WI38 (cell line): ENCODE data around the gene SCN7A.

Experiments
- H3K4me3 ChIP-seq: 2 replicates; pipeline ENCODE4 v1.5.1; 2011; ENCODE audit warnings: low read depth, mild to moderate bottlenecking, control low read depth, low read length
- TF ChIP-seq, protein P1 (sequence below): IDR thresholded peaks from 2 replicates; pipeline ENCODE4 v1.5.1; 2012; ENCODE audit warnings: low read depth, mild to moderate bottlenecking, control low read depth, low read length

Gene SCN7A

DNA sequence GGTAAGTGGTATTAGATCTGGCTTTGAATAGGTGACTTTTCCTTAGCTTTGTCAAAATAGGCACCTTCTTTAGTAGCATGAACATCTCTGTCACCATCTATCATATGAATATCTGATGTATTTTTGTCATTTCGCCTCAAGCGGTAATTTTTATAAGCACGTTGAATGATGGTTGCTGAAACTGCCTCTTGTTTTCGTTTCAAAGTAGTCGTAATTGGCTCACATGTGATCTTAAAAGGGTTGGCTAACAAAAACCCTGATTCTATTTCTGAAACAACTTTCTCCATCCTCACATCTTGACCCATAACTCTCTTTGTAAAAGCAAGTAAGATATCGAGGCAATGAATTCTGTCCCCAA is 88.5 kb downstream of the SCN7A start:
- TF ChIP-seq, protein P1, sequence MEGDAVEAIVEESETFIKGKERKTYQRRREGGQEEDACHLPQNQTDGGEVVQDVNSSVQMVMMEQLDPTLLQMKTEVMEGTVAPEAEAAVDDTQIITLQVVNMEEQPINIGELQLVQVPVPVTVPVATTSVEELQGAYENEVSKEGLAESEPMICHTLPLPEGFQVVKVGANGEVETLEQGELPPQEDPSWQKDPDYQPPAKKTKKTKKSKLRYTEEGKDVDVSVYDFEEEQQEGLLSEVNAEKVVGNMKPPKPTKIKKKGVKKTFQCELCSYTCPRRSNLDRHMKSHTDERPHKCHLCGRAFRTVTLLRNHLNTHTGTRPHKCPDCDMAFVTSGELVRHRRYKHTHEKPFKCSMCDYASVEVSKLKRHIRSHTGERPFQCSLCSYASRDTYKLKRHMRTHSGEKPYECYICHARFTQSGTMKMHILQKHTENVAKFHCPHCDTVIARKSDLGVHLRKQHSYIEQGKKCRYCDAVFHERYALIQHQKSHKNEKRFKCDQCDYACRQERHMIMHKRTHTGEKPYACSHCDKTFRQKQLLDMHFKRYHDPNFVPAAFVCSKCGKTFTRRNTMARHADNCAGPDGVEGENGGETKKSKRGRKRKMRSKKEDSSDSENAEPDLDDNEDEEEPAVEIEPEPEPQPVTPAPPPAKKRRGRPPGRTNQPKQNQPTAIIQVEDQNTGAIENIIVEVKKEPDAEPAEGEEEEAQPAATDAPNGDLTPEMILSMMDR = no peak
- H3K4me3 ChIP-seq = no peak overlapping the region

DNA sequence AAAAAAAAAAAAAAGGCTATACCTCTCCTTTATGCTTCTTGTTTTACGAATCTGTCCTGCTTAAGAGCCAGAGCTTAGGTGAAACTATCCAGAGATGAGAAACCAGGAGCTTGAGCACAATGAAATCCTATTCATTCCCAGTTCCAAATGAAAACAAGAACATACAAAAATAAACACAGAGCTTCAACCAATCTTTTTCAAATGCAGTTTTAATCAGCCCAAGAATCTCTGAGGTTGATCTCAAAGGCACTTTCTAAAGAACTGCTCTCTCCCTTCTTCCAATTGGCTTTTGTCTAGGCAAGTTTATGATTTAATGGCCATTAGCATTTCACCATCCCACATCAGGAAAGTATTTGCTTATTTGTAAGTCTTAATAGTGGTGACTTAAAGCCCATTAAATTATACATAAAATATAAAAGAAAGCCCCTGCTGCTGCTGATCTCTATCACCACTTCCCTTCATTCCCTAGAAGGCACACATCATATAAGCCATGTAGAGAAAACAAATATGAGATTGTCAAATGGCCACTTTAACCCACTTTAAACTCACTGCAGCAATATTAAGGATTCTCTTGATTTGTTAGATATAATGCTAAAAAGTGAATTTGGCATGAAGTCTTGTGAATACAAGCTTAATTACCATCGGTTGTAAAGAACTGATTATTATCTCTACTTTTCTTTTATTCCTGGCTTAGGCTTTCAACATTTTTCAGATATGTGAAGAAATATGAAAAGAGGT is 89.0 kb downstream of the SCN7A start:
- TF ChIP-seq, protein P1 = no peak
- H3K4me3 ChIP-seq = no peak overlapping the region

DNA sequence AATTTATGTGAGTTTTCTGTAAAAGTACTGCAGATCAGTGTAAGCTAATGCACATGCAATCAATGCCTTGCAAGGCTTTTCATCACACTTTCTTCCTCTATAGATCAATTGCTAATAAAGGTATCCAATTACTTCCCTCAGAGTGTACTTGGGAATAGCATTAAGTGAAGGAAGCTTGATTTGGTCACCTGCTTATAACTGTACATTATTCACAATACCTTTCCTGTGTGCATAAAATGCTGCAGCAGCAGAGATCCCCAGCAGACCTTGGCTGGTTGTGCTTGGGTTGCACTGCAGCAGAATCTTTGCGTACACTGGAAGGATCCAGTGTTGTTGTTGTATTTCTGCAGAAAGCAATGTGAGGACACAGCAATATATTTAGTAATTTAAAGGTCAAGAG is 99.8 kb downstream of the SCN7A start:
- TF ChIP-seq, protein P1 = no peak

DNA sequence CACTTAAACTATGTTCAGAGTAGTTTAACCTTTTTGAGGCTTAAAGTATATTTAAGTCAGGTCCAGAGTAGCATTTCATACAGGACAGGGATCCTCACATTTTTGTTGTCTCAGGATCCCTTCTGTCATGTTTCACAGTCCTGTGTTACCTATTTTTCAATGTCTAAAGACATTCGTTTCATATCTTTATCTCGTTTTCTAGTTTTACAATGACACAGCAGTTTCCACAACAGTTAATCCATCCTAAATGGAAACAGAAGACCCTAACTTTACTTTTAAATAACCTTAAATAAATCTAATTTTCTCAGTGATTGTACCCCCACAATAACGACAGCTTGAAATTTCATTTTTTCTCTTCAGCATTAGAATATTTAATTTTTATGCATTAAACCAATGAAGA is 101.0 kb downstream of the SCN7A start:
- TF ChIP-seq, protein P1 = no peak
- H3K4me3 ChIP-seq = no peak overlapping the region

More for the DNA sequence above, 99.8 kb downstream of the SCN7A start:
- no peak overlapping the region for H3K4me3 ChIP-seq

DNA sequence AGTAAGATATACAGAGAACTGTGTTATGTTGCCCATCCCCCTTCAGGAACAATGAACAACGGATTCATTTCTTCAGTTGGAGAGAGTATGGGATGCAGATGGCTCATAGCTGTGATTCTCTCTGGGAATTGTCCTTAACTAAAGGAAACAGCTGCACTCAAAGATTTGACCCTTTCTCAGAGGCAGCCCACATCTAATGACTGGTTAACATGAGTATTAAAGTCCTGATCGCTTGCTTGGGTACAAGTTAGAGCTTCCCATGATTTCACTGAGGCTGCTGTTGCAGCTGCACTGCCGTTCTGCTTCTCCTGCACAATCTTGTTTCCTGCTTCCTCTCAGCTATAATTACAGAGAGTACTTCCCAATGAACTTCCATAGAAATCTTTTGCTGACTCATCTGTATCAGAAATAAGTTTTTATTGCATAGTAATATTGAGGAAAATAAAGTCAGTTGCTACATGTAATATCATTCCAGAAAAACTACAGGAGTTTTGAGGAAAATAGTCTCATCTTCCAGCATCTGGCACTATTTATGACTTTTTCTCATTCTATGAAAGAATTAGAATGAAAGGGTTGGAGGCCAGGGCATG is 105.5 kb downstream of the SCN7A start:
- H3K4me3 ChIP-seq = no peak overlapping the region
- TF ChIP-seq, protein P1 = no peak

DNA sequence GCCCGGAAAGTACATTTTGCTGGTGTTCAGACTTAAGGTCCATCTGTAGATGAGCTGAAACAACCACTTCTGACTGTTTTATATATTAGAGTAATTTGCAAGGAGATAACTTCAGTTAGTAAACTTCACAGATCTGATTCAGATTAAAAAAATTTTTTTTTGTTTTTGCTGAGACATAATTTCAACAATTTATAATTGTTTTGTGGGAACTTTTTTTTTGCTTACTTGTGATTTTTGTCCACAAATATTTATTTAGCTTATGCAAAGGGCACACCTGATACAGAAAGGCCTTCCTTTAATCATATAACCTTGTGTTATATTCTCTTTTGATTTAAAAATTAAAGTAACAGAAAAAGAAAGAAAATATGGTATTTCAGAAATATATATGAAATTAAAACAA is 108.7 kb downstream of the SCN7A start:
- TF ChIP-seq, protein P1 = no peak
- no peak overlapping the region for H3K4me3 ChIP-seq

DNA sequence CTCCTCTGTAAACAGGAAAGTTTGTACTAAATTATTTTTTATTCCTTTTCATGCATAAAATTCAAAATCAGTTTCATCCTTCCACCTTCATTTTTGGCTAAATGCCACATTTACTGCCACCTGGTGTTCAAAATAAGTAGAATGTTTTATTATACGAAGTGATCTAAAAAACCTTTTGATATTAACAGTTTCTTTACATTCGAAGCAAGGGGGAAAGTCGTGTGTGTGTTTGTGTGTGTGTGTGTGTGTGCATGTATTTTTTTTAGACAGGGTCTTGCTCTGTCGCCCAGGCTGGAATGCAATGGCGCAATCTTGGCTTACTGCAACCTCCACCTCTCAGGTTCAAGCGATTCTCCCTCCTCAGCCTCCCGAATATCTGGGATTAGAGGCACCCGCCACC is 109.3 kb downstream of the SCN7A start:
- TF ChIP-seq, protein P1 = 0 out of 2 replicates have a peak, but pooled peaks have one; percentile 16
- H3K4me3 ChIP-seq = no peak overlapping the region
